Upper lobe of right lung (tissue), 1 donor: Measurements from ENCODE around the gene PTPRT. TPM values are rescaled to one million over a fixed set of nuclear protein-coding genes. Genes with fewer than 3 reads are reported as not detected.

Experiments
- ATAC-seq: fragments of 200-7000 bp; cut with Tn5 transposase; one replicate; pipeline ENCODE4 v1.9.1; 2020; ENCODE audit warnings: mild to moderate bottlenecking, moderate library complexity
- DNase-seq: peaks from one replicate; pipeline ENCODE4 v3.0.0-alpha.2; 2020
- H3K27ac ChIP-seq: fragments of 200-600 bp; one replicate; pipeline ENCODE4 v1.8.0; 2022
- H3K27me3 ChIP-seq: fragments of 200-600 bp; one replicate; pipeline ENCODE4 v1.8.0; 2022; ENCODE audit warnings: mild to moderate bottlenecking
- H3K36me3 ChIP-seq: fragments of 200-600 bp; one replicate; pipeline ENCODE4 v1.8.0; 2022
- H3K4me1 ChIP-seq: fragments of 200-600 bp; one replicate; pipeline ENCODE4 v1.8.0; 2022
- H3K4me3 ChIP-seq: fragments of 200-600 bp; one replicate; pipeline ENCODE4 v1.8.0; 2022; ENCODE audit warnings: mild to moderate bottlenecking
- H3K9me3 ChIP-seq: fragments of 200-600 bp; one replicate; pipeline ENCODE4 v1.8.0; 2022
- CTCF ChIP-seq: fragments of 200-600 bp; IDR thresholded peaks from one replicate; pipeline ENCODE4 v1.8.0; 2022; ENCODE audit warnings: antibody characterized with exemption
- intact Hi-C: fragments of 100-400 bp; cut with DNase I; formaldehyde crosslinking; loops from one replicate; pipeline ENCODE4 v1.11.0; 2022
- total RNA-seq: library from RNA; stranded (reverse); fragmentation: NEBNext Ultra II Directional; extraction: Animal tissue kit (Norgen Biotek cat#: 25700); gene quantifications from one replicate; pipeline ENCODE4 v1.2.1, GENCODE V29; 2021
- donor health status: DM: no; HTN: yes; CAD: no; lungs with severe emphysema.

Gene PTPRT
- total RNA-seq, 1 donor from 2014 or later: 0.46 TPM

GRCh38 chr20:43161716-43162115 is 28.0 kb downstream of the PTPRT start:
- DNase-seq: no peak
- no peaks in the 10 kb centered on the region for H3K4me1 ChIP-seq
- intact Hi-C loops: no loop called here
- H3K27me3 ChIP-seq: no peaks in the 10 kb centered on the region
- H3K36me3 ChIP-seq: no peaks in the 10 kb centered on the region
- H3K9me3 ChIP-seq: no peaks in the 10 kb centered on the region
- H3K27ac ChIP-seq: no peak overlapping the region
- no peak overlapping the region for H3K4me3 ChIP-seq
- TF ChIP-seq CTCF: no peak
- ATAC-seq: no peak

GRCh38 chr20:43160941-43161340 is 28.8 kb downstream of the PTPRT start:
- H3K4me1 ChIP-seq: no peaks in the 10 kb centered on the region
- no peaks in the 10 kb centered on the region for H3K9me3 ChIP-seq
- no peak for DNase-seq
- intact Hi-C loops: no loop called here
- TF ChIP-seq CTCF: no peak
- no peaks in the 10 kb centered on the region for H3K27me3 ChIP-seq
- no peak for ATAC-seq
- no peak overlapping the region for H3K4me3 ChIP-seq
- no peak overlapping the region for H3K27ac ChIP-seq
- H3K36me3 ChIP-seq: no peaks in the 10 kb centered on the region

- DNase-seq (no peak), ATAC-seq (no peak)
- no peaks in the 10 kb centered on the region for H3K27me3 ChIP-seq
- no peak for TF ChIP-seq CTCF
- H3K27ac ChIP-seq: no peak overlapping the region
- intact Hi-C loops: no loop called here
- H3K4me1 ChIP-seq: no peaks in the 10 kb centered on the region
- H3K4me3 ChIP-seq: no peak overlapping the region
- H3K36me3 ChIP-seq: no peaks in the 10 kb centered on the region
- H3K9me3 ChIP-seq: no peaks in the 10 kb centered on the region
These were observed 29.7 kb downstream of the PTPRT start for GRCh38 chr20:43159994-43160393.

- TF ChIP-seq CTCF: no peak
These were observed 34.2 kb downstream of the PTPRT start for GRCh38 chr20:43155366-43156100.

GRCh38 chr20:43151901-43152300 is 37.8 kb downstream of the PTPRT start:
- Histone ChIP-seq H3K4me1 (no peaks in the 10 kb centered on the region), H3K27me3 (no peaks in the 10 kb centered on the region), H3K4me3 (no peak overlapping the region), H3K36me3 (no peaks in the 10 kb centered on the region), H3K9me3 (no peaks in the 10 kb centered on the region), H3K27ac (no peak overlapping the region)
- intact Hi-C loops: no loop called here
- TF ChIP-seq CTCF: no peak
- ATAC-seq: no peak
- DNase-seq: no peak

More at GRCh38 chr20:43155366-43156100, 34.2 kb downstream of the PTPRT start:
- no peak overlapping the region for H3K27ac ChIP-seq
- no peak for DNase-seq
- ATAC-seq: no peak
- no peaks in the 10 kb centered on the region for H3K36me3 ChIP-seq
- H3K4me1 ChIP-seq: no peaks in the 10 kb centered on the region
- no peak overlapping the region for H3K4me3 ChIP-seq
- intact Hi-C loops: no loop called here
- no peaks in the 10 kb centered on the region for H3K9me3 ChIP-seq
- no peaks in the 10 kb centered on the region for H3K27me3 ChIP-seq
